Astrocyte (in vitro differentiated cells and primary cell): ENCODE results near the gene RALGAPA1.

Source experiments
- CTCF ChIP-seq: IDR thresholded peaks from 2 replicates; pipeline ENCODE4 v1.5.1; 2011; ENCODE audit warnings: low read depth, mild to moderate bottlenecking, inconsistent platforms, low read length, moderate library complexity; ENCODE audit not compliant: insufficient read depth
- EZH2 ChIP-seq: IDR thresholded peaks from 2 replicates; pipeline ENCODE4 v1.6.1; 2012; ENCODE audit warnings: mild to moderate bottlenecking, low read length, inconsistent platforms; ENCODE audit not compliant: insufficient read depth

GRCh38 chr14:35531960-35532747, 276.9 kb downstream of the RALGAPA1 start:
- no peak for TF ChIP-seq CTCF
- no peak for TF ChIP-seq EZH2
